GM12873 (cell line): ENCODE data around the gene LPP.

Experiments
- TF ChIP-seq, protein P1 (sequence below): IDR thresholded peaks from 2 replicates; pipeline ENCODE4 v1.5.1; 2012; ENCODE audit warnings: low read depth, mild to moderate bottlenecking, moderate library complexity, low read length, control low read depth; ENCODE audit not compliant: insufficient read depth; ENCODE audit errors: missing control alignments

The LPP gene

DNA sequence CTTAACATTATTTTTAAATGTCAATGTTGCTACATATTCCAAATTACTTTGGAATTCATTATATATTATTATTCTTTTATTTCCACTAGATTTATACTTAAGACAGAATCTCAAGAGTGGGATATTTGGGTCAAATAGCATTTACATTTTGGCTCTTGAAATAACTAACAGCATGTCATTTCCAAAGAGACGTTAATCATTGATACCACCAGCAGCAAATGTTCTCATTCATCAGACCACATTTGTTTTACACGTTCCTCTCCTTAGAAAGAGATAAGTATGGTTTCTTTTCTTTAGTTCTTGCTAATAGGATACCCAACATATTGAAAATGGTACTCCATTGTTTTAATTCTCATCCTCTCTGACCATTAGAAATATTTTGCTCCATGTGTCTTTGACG lies 229.8 kb downstream of the LPP start:
- TF ChIP-seq, protein P1, sequence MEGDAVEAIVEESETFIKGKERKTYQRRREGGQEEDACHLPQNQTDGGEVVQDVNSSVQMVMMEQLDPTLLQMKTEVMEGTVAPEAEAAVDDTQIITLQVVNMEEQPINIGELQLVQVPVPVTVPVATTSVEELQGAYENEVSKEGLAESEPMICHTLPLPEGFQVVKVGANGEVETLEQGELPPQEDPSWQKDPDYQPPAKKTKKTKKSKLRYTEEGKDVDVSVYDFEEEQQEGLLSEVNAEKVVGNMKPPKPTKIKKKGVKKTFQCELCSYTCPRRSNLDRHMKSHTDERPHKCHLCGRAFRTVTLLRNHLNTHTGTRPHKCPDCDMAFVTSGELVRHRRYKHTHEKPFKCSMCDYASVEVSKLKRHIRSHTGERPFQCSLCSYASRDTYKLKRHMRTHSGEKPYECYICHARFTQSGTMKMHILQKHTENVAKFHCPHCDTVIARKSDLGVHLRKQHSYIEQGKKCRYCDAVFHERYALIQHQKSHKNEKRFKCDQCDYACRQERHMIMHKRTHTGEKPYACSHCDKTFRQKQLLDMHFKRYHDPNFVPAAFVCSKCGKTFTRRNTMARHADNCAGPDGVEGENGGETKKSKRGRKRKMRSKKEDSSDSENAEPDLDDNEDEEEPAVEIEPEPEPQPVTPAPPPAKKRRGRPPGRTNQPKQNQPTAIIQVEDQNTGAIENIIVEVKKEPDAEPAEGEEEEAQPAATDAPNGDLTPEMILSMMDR, result no peak

DNA sequence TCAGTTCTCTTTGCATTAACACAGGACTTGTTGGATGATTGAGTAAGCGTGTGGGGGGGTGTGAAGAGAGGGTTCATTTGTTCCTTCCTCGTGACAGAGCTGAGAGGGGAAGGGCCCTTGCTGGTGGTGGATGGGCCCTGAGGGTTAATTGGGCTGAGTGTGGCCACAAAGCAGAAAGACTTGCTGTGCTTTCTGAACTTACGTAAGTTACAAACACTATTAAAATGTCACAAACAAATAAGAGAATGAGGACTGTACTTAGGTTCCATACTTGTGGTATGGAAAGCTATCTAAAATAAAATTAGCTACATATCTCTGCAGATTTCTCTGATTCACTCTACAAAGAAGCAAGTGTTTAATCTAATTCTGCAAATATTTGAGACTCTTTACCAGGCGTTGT lies 231.3 kb downstream of the LPP start:
- TF ChIP-seq, protein P1, result no peak

DNA sequence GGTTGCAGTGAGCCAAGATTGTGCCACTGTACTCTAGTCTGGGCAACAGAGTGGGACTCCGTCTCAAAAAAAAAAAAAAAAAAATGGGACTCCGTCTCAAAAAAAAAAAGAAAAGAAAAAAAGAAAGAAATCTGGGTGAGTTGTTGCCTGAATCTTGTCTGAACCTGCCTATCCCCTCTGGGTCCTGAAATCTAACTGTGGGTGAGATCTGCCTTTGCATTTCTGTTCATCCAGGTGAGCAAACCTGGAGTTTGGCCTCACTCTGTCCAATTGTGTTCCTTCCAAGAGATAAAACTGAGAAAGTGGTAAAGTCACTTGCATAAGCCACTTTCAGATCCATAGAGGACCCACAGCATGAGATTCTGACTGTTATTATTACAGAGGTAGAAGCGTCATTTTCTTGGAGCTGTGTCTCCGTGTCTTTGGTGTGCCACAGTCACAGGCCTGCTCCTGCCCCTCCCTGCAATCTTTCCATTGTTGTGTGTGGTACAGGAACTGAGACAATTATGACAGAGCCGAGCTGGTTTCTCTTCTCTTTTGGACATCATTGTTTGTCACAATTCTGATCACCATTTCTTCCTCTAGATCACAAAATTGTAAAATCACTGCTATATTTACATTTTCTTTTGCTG lies 235.9 kb downstream of the LPP start:
- TF ChIP-seq, protein P1, result no peak

DNA sequence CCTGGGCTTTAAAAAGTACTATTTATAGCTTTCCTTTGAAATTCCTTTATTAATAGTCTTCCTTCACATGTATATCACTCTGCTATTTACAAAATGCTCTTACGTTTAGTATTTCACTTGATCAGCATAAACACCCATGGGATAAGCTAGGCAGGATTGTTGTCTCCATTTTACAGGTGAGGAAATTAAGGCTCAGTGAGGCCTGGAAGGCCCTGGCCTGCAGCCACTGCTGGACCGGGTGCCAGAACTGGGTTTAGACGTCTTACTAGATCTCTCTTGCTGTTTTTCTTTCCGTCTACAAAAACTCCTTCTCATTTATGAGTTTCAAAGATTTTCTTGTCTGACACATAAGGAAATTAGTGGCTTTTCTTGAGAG lies 236.4 kb downstream of the LPP start:
- TF ChIP-seq, protein P1, result no peak

DNA sequence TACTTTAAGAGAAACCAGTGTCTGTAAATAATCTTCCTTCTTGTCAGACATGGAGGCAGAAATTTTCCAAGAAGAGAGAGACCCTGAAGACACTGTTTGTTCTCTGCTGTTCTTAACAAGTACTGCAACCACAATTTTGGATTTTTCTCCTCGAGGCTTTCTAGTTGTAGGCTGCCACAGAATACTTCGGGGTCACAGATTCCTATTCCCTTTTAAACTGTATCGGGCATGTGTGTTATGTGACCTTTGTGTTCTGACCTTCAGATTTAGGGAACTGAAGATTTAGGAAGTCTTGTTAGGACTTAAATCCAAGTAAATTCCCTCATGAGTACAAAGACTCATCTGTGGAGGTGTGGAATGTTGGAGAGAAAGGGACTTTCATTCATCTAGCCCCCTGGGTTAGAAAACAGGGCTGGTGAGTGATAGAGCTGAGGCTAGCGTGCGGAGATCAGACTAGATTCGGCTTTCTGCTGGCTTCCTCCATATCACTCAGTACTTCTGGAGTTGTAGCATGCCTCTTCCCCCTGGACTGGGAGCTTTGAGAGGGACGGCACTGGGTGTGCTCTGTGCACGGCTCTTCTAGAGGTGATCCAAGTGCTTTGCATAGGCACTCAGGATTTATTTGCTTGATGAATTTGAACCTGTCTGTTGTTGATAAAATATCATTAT lies 237.0 kb downstream of the LPP start:
- TF ChIP-seq, protein P1, result no peak

DNA sequence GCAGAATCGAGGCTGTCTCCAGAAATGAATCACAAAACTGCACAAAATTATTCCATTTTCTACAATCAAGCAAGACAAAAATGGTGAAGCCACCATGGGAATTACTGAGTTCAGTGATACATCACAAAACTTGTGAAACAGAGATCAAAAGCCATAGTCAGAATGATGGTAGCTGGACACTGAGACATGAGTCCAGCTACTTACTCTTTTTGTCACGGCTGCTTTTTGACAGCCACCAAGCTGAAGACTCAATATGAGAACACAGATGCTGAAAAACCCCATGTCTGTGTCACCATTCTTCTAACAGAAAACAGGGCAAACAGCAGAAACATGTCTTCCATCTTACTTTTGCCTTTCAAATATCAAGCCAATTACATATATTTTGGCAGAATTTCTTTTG lies 237.6 kb downstream of the LPP start:
- TF ChIP-seq, protein P1, result no peak

DNA sequence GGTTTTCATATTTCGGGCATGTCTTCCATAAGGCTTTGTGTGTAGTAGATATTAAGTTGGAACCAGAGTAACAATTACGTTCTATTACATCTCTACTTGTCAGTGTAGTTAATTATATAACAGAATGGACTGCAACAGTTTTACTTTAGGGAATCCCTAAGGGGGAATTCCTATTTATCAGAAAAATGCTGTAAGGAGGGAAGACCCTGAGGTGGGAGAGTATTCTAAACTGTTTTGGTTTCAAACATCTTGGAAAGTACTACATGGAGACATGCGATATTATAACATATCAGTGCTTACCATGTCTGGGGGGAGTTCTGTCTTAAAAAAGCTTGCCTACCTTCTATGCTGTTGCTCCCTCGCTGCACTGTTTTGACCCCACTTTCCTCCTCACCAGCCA lies 238.1 kb downstream of the LPP start:
- TF ChIP-seq, protein P1, result no peak
